CD14-positive monocyte (primary cell): ENCODE results near the gene SH3BP5. TPM values are rescaled to one million over a fixed set of nuclear protein-coding genes. Genes with fewer than 3 reads are reported as not detected.

Source experiments
- DNase-seq, 3 donors: peaks; one replicate each; pipeline ENCODE4 v3.0.0-alpha.2; 2011 to 2022
- H2AFZ ChIP-seq: 2 replicates; pipeline ENCODE4 v1.6.0; 2012; ENCODE audit warnings: mild to moderate bottlenecking, low read depth, low read length, inconsistent platforms; ENCODE audit not compliant: insufficient read depth, poor library complexity, severe bottlenecking
- H3K27ac ChIP-seq, 2 donors: 1 replicate in 1 of 2; 2 replicates in 1 of 2; pipeline ENCODE4 v1.5.1; 2012 to 2013; ENCODE audit warnings: low read length in 2 of 2, control low read depth in 1 of 2, inconsistent platforms in 1 of 2, low read depth in 1 of 2, mild to moderate bottlenecking in 1 of 2
- H3K27me3 ChIP-seq, 2 donors: one replicate each; pipeline versions ENCODE4 v1.6.0 to v1.6.1; 2011 to 2013; ENCODE audit warnings: low read length in 2 of 2; ENCODE audit not compliant: control insufficient read depth in 2 of 2, insufficient read depth in 2 of 2
- H3K36me3 ChIP-seq, 2 donors: replicated peaks in 1 of 2; 1 replicate in 1 of 2; 2 replicates in 1 of 2; pipeline versions ENCODE4 v1.5.1 to v1.6.1; 2012 to 2013; ENCODE audit warnings: low read length in 2 of 2, control low read depth in 1 of 2, inconsistent platforms in 1 of 2, mild to moderate bottlenecking in 1 of 2; ENCODE audit not compliant: insufficient read depth in 2 of 2, control insufficient read depth in 1 of 2
- H3K4me1 ChIP-seq, 2 donors: 1 replicate in 1 of 2; 2 replicates in 1 of 2; pipeline versions ENCODE4 v1.5.1 to v1.6.1; 2012 to 2013; ENCODE audit warnings: low read length in 2 of 2, control low read depth in 1 of 2, inconsistent platforms in 1 of 2, mild to moderate bottlenecking in 1 of 2, moderate library complexity in 1 of 2; ENCODE audit not compliant: insufficient read depth in 2 of 2, control insufficient read depth in 1 of 2
- H3K4me2 ChIP-seq: replicated peaks from 2 replicates; pipeline ENCODE3; 2012; ENCODE audit warnings: low read length, moderate library complexity, mild to moderate bottlenecking; ENCODE audit not compliant: poor library complexity, severe bottlenecking; ENCODE audit errors: extremely low read depth
- H3K4me3 ChIP-seq, 3 experiments: fragments of 200-600 bp in 1 of 3; sonication (generic) in 1 of 3; replicated peaks in 1 of 3; 1 replicate in 2 of 3; 2 replicates in 1 of 3; pipeline ENCODE4 v1.5.1; 2011 to 2013; ENCODE audit warnings: low read length in 3 of 3, mild to moderate bottlenecking in 3 of 3, control low read depth in 2 of 3, low read depth in 2 of 3, inconsistent platforms in 1 of 3, moderate library complexity in 1 of 3
- H3K79me2 ChIP-seq: 2 replicates; pipeline ENCODE4 v1.6.0; 2012; ENCODE audit warnings: mild to moderate bottlenecking, control low read depth, inconsistent platforms, low read length, moderate library complexity; ENCODE audit not compliant: insufficient read depth
- H3K9ac ChIP-seq: 2 replicates; pipeline ENCODE4 v1.6.0; 2017; ENCODE audit warnings: low read length, mild to moderate bottlenecking; ENCODE audit not compliant: insufficient read depth, poor library complexity, severe bottlenecking
- H3K9me3 ChIP-seq, 2 donors: replicated peaks in 1 of 2; 1 replicate in 1 of 2; 2 replicates in 1 of 2; pipeline versions ENCODE4 v1.5.1 to v1.6.1; 2012 to 2013; ENCODE audit warnings: low read length in 2 of 2, control low read depth in 1 of 2; ENCODE audit not compliant: control insufficient read depth in 1 of 2, insufficient read depth in 1 of 2
- H4K20me1 ChIP-seq: 2 replicates; pipeline ENCODE4 v1.6.0; 2012; ENCODE audit warnings: mild to moderate bottlenecking, low read length, control low read depth, moderate library complexity; ENCODE audit not compliant: insufficient read depth
- H3K27ac Mint-ChIP-seq, 7 donors: one replicate each; pipeline ENCODE4 v1.8.0; 2020; ENCODE audit warnings: mild to moderate bottlenecking in 7 of 7, mixed read lengths in 7 of 7, moderate library complexity in 6 of 7, inconsistent platforms in 2 of 7
- H3K27me3 Mint-ChIP-seq, 3 donors: one replicate each; pipeline ENCODE4 v1.8.0; 2021 to 2022; ENCODE audit warnings: low read depth in 3 of 3, mild to moderate bottlenecking in 3 of 3, mixed read lengths in 3 of 3, moderate library complexity in 3 of 3, inconsistent platforms in 1 of 3
- H3K36me3 Mint-ChIP-seq, 2 donors: one replicate each; pipeline ENCODE4 v1.8.0; 2020; ENCODE audit warnings: mixed read lengths in 2 of 2, inconsistent platforms in 1 of 2, mild to moderate bottlenecking in 1 of 2
- H3K4me1 Mint-ChIP-seq: one replicate; pipeline ENCODE4 v1.8.0; 2020; ENCODE audit warnings: mild to moderate bottlenecking, mixed read lengths
- H3K4me3 Mint-ChIP-seq, 2 donors: one replicate each; pipeline ENCODE4 v1.8.0; 2020; ENCODE audit warnings: mild to moderate bottlenecking in 2 of 2, mixed read lengths in 2 of 2, moderate library complexity in 1 of 2
- H3K9me3 Mint-ChIP-seq, 7 donors: one replicate each; pipeline ENCODE4 v1.8.0; 2020 to 2022; ENCODE audit warnings: mixed read lengths in 7 of 7, mild to moderate bottlenecking in 6 of 7, moderate library complexity in 6 of 7, inconsistent platforms in 2 of 7
- CTCF ChIP-seq: fragments of 200-600 bp; IDR thresholded peaks from one replicate; pipeline ENCODE4 v1.8.0; 2022; ENCODE audit warnings: antibody characterized with exemption, mild to moderate bottlenecking
- WGBS: methylation state at CpG from one replicate; pipeline ENCODE4 v1.1.5; 2013; ENCODE audit warnings: missing lambda C conversion rate; ENCODE audit not compliant: insufficient coverage; 5-methylcytosine and 5-hydroxymethylcytosine counted together
- intact Hi-C, 2 donors: fragments of 100-400 bp; cut with micrococcal nuclease; formaldehyde crosslinking; loops; one replicate each; pipeline versions ENCODE4 v1.15.0 to v1.15.1; 2023
- polyA plus RNA-seq, 3 donors: library from polyadenylated mRNA; depleted of rRNA in 1 of 3; unstranded in 2 of 3; stranded (reverse) in 1 of 3; fragments of 300-500 nt in 2 of 3; fragments of >200 nt in 1 of 3; fragmentation: Illumina TruSeq in 2 of 3; gene quantifications; 1 replicate in 2 of 3; 2 replicates in 1 of 3; pipeline ENCODE4 v1.2.3, GENCODE V29; 2012 to 2021

The SH3BP5 gene
- polyA plus RNA-seq, 3 donors, result 10.7 to 29.6 (median 22.8) TPM

DNA sequence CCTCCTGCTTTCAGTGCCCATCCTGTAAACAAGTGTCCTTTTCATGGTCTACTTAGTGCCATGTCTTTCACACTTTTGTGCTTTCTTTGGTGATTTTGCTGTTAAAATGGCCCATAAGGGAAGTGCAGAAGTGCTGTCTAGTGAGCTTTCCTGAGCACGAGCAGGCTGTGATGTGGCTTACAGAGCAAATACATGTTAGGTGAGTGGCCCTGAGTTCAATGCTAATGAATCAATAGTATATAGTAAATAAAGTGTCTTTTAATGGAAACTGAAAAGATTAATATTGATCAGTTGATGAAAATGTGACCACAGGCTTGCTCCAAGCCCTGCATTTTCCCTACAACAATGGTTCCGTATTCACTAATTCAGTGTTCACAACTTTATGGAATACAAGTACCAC is 5.7 kb downstream of the SH3BP5 start:
- H3K9me3 Mint-ChIP-seq, result no peaks in the 10 kb centered on the region
- no peak overlapping the region for H3K27ac ChIP-seq
- H3K9ac ChIP-seq, result no peak overlapping the region
- peaks cover 13 to 19% of the 10 kb centered on the region in 2 donors for H3K4me1 ChIP-seq
- H2AFZ ChIP-seq, result no peak overlapping the region
- no peak for DNase-seq
- peaks cover 83 to 91% of the 10 kb centered on the region in 2 donors for H3K36me3 Mint-ChIP-seq
- peaks cover 86% of the 10 kb centered on the region for H4K20me1 ChIP-seq
- H3K27ac Mint-ChIP-seq, result no peak overlapping the region
- H3K4me3 Mint-ChIP-seq, result no peak overlapping the region
- peaks cover 23 to 68% of the 10 kb centered on the region in 2 donors for H3K36me3 ChIP-seq
- H3K27me3 Mint-ChIP-seq, result peaks cover 14 to 24% (median 16%) of the 10 kb centered on the region in 3 donors
- peaks cover 27% of the 10 kb centered on the region for H3K79me2 ChIP-seq
- H3K4me3 ChIP-seq, result no peak overlapping the region
- peaks cover 2 to 3% of the 10 kb centered on the region in 2 donors for H3K27me3 ChIP-seq
- intact Hi-C loops, result no loop called here
- H3K4me2 ChIP-seq, result no peak overlapping the region
- TF ChIP-seq CTCF, result no peak
- H3K9me3 ChIP-seq, result no peaks in the 10 kb centered on the region
- peaks cover 33% of the 10 kb centered on the region for H3K4me1 Mint-ChIP-seq
- 89% methylated on average over 1 of the region's 2 CpGs for WGBS

DNA sequence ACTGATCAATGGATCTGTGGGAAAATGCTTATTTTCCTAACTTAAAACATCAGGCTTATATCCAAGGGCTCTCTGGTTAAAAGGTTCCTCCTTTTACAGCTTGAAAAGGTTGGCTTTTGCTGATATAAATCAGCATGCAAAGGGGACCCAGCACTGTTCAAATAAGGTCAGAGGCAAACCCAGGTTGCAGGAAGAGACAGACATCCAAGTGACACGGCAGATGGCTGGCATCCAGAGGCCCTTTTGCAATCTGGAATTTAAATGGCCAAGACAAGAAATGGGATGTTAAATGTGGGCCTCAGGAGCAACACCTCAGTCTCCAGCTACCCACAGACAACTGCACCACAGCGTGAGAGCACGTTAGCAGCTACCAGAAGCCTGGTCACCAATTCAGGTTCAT is 6.3 kb downstream of the SH3BP5 start:
- H4K20me1 ChIP-seq, result peaks cover 86% of the 10 kb centered on the region
- Mint-ChIP-seq H3K36me3 (peaks cover 89 to 92% of the 10 kb centered on the region in 2 donors), H3K4me3 (no peak overlapping the region), H3K9me3 (no peaks in the 10 kb centered on the region), H3K27ac (peak overlapping the region in 1 of 7 donors; percentile 20), H3K27me3 (peaks cover 10 to 19% (median 11%) of the 10 kb centered on the region in 3 donors), H3K4me1 (peaks cover 27% of the 10 kb centered on the region)
- H3K79me2 ChIP-seq, result peaks cover 21% of the 10 kb centered on the region
- peaks cover 2 to 3% of the 10 kb centered on the region in 2 donors for H3K27me3 ChIP-seq
- H3K4me1 ChIP-seq, result peaks cover 9 to 12% of the 10 kb centered on the region in 2 donors
- H3K36me3 ChIP-seq, result peaks cover 23 to 68% of the 10 kb centered on the region in 2 donors
- no peak for DNase-seq
- no peaks in the 10 kb centered on the region for H3K9me3 ChIP-seq
- H3K9ac ChIP-seq, result no peak overlapping the region
- H3K4me2 ChIP-seq, result no peak overlapping the region
- no peak overlapping the region for H3K4me3 ChIP-seq
- 87% methylated on average over 2 of the region's 3 CpGs for WGBS
- intact Hi-C loops, result no loop called here
- TF ChIP-seq CTCF, result no peak
- no peak overlapping the region for H3K27ac ChIP-seq
- no peak overlapping the region for H2AFZ ChIP-seq
